Measurements from ENCODE around the gene CRYGN. TPM values are rescaled to one million over a fixed set of nuclear protein-coding genes. Genes with fewer than 3 reads are reported as not detected.

Gene CRYGN
- total RNA-seq, 1 donor from 2014 or later: 2.5 TPM

DNA sequence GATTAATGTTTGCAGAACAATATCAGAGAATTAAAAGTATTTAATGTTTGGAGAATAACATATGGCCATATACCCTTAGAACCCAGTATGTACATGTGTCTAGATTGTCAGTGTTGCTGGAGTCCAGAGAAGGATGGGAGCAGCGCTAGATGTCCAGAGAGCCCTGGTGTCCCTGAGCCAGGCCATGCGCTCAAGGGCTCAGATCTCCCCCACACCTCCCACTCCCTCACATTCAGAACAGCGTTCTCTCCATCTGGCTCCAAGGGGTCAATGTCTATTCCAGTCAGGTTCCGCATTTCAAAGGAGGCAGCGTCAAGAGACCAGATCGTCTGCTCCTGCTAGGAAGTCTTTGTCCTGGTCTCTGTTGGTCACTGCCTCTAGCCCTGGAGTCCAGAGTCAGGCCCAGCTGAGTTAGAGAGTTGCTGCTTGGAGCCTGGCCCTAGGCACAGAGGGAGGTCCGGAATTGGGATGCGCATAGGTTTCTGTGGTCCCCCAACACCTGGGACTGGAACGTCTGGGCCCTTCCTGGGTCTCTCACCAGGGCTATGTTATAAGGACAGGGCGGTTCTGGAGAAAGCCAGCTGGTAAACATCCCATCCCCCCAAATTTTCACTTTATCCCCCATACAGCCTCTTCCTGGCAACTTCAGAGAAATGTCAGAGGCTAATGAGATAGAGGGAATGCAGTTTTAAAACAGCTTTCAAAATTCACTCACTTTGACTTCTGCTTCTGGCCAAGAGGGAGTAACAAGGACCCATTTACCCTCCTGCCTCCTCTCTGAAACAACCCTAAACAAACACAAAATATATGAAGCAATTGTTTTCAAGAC lies 23.6 kb downstream of the CRYGN start:
- peaks cover 4% of the 10 kb centered on the region for H3K36me3 Mint-ChIP-seq (ENCODE audit: insufficient read depth)
- H3K4me1 Mint-ChIP-seq (ENCODE audit: low read depth): peaks cover 4% of the 10 kb centered on the region
- TF ChIP-seq CTCF (IDR thresholded peaks at IDR 0.05; ENCODE audit: unreplicated experiment): no peak
- no peak overlapping the region for H3K27ac Mint-ChIP-seq
- H3K9me3 Mint-ChIP-seq (ENCODE audit: low read depth): peaks cover 7% of the 10 kb centered on the region
- peaks cover 25% of the 10 kb centered on the region for H3K27me3 Mint-ChIP-seq
- H3K4me3 Mint-ChIP-seq (ENCODE audit: low read depth): no peak overlapping the region
- DNase-seq (ENCODE audit: low spot score, unreplicated experiment): no peak

GRCh38 chr7:151415375-151416105 lies 24.4 kb downstream of the CRYGN start:
- no peak for TF ChIP-seq CTCF (IDR thresholded peaks at IDR 0.05; ENCODE audit: unreplicated experiment)
- H3K4me1 Mint-ChIP-seq (ENCODE audit: low read depth): peaks cover 11% of the 10 kb centered on the region
- H3K9me3 Mint-ChIP-seq (ENCODE audit: low read depth): peaks cover 7% of the 10 kb centered on the region
- H3K27me3 Mint-ChIP-seq: peaks cover 32% of the 10 kb centered on the region
- H3K27ac Mint-ChIP-seq: no peak overlapping the region
- no peak overlapping the region for H3K4me3 Mint-ChIP-seq (ENCODE audit: low read depth)
- DNase-seq (ENCODE audit: low spot score, unreplicated experiment): no peak
- H3K36me3 Mint-ChIP-seq (ENCODE audit: insufficient read depth): peaks cover 4% of the 10 kb centered on the region

GRCh38 chr7:151413241-151413640 lies 26.7 kb downstream of the CRYGN start:
- DNase-seq (ENCODE audit: low spot score, unreplicated experiment): no peak
- Mint-ChIP-seq H3K4me3 (ENCODE audit: low read depth) (no peak overlapping the region), H3K9me3 (ENCODE audit: low read depth) (peaks cover 3% of the 10 kb centered on the region), H3K4me1 (ENCODE audit: low read depth) (peaks cover 17% of the 10 kb centered on the region), H3K36me3 (ENCODE audit: insufficient read depth) (peaks cover 4% of the 10 kb centered on the region), H3K27me3 (peaks cover 32% of the 10 kb centered on the region), H3K27ac (no peak overlapping the region)
- TF ChIP-seq CTCF (IDR thresholded peaks at IDR 0.05; ENCODE audit: unreplicated experiment): no peak

GRCh38 chr7:151412318-151412717 lies 27.6 kb downstream of the CRYGN start:
- H3K27ac Mint-ChIP-seq: no peak overlapping the region
- no peak for DNase-seq (ENCODE audit: low spot score, unreplicated experiment)
- peaks cover 17% of the 10 kb centered on the region for H3K4me1 Mint-ChIP-seq (ENCODE audit: low read depth)
- TF ChIP-seq CTCF (IDR thresholded peaks at IDR 0.05; ENCODE audit: unreplicated experiment): no peak
- H3K36me3 Mint-ChIP-seq (ENCODE audit: insufficient read depth): peaks cover 4% of the 10 kb centered on the region
- H3K4me3 Mint-ChIP-seq (ENCODE audit: low read depth): peak overlapping the region; percentile 0
- no peaks in the 10 kb centered on the region for H3K9me3 Mint-ChIP-seq (ENCODE audit: low read depth)
- H3K27me3 Mint-ChIP-seq: peaks cover 32% of the 10 kb centered on the region

DNA sequence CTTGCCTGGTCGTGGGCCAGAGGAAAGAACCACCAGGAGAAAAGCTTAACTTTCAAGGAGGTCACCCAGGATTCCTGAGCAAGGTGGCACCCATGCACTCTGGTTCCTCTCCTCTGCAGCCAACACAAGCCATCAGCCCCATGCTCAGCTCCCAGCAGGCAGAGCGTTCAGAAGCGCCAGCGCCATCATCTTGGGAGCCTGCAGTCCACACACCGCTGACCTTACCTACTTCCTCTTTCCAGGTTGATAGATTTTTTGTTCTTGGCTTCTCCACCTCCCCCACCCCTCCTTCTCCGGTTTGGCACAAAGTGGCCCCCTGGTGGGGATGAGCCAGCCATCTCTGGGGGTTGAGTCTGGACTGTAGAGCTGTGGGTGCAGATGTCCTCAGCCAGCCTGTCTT lies 28.4 kb downstream of the CRYGN start:
- DNase-seq (ENCODE audit: low spot score, unreplicated experiment): no peak
- H3K9me3 Mint-ChIP-seq (ENCODE audit: low read depth): no peaks in the 10 kb centered on the region
- peaks cover 29% of the 10 kb centered on the region for H3K27me3 Mint-ChIP-seq
- peak overlapping the region; percentile 77 for H3K27ac Mint-ChIP-seq
- H3K4me3 Mint-ChIP-seq (ENCODE audit: low read depth): peak overlapping the region; percentile 84
- H3K36me3 Mint-ChIP-seq (ENCODE audit: insufficient read depth): peaks cover 4% of the 10 kb centered on the region
- H3K4me1 Mint-ChIP-seq (ENCODE audit: low read depth): peaks cover 19% of the 10 kb centered on the region
- peak; percentile 20 for TF ChIP-seq CTCF (IDR thresholded peaks at IDR 0.05; ENCODE audit: unreplicated experiment)
